WERI-Rb-1 (cell line): ENCODE data around the gene PRR5.
A peak's percentile ranks its signal among the peaks of the same experiment; 100 is the strongest.

Source experiments
- DNase-seq: peaks from one replicate; pipeline ENCODE4 v3.0.0-alpha.2; 2020
- H3K27ac ChIP-seq: fragments of 250-450 bp; sonication (Bioruptor Pico); 2 replicates; pipeline ENCODE4 v1.5.1; 2020; ENCODE audit warnings: mild to moderate bottlenecking, moderate library complexity
- H3K27me3 ChIP-seq: fragments of 250-450 bp; sonication (Bioruptor Pico); 2 replicates; pipeline ENCODE4 v1.5.1; 2021; ENCODE audit warnings: mild to moderate bottlenecking, low read depth, moderate library complexity; ENCODE audit not compliant: insufficient read depth, severe bottlenecking
- H3K36me3 ChIP-seq: fragments of 250-450 bp; sonication (Bioruptor Pico); 2 replicates; pipeline ENCODE4 v1.5.1; 2020; ENCODE audit warnings: mild to moderate bottlenecking, moderate library complexity
- H3K4me3 ChIP-seq: 2 replicates; pipeline ENCODE4 v1.5.1; 2011; ENCODE audit warnings: low read depth, mild to moderate bottlenecking, control low read depth, low read length
- H3K9me3 ChIP-seq: fragments of 250-450 bp; sonication (Bioruptor Pico); 2 replicates; pipeline ENCODE4 v1.5.1; 2021; ENCODE audit warnings: mild to moderate bottlenecking, moderate library complexity; ENCODE audit not compliant: severe bottlenecking
- CTCF ChIP-seq: IDR thresholded peaks from 2 replicates; pipeline ENCODE4 v1.5.1; 2011; ENCODE audit warnings: low read depth, mild to moderate bottlenecking, control low read depth, inconsistent platforms, low read length

The PRR5 gene

GRCh38 chr22:44685384-44686056 lies 16.5 kb upstream of the PRR5 start:
- no peak for TF ChIP-seq CTCF
- H3K27me3 ChIP-seq: no peaks in the 10 kb centered on the region
- H3K9me3 ChIP-seq: no peaks in the 10 kb centered on the region
- peak overlapping the region; percentile 48 for H3K27ac ChIP-seq
- H3K36me3 ChIP-seq: no peaks in the 10 kb centered on the region
- H3K4me3 ChIP-seq: peak overlapping the region; percentile 10
- DNase-seq: peak; percentile 82

- no peaks in the 10 kb centered on the region for H3K27me3 ChIP-seq
- no peak for TF ChIP-seq CTCF
- no peaks in the 10 kb centered on the region for H3K36me3 ChIP-seq
- H3K4me3 ChIP-seq: no peak overlapping the region
- DNase-seq: no peak
- H3K27ac ChIP-seq: no peak overlapping the region; the same call in 1 of the 2 replicates
- H3K9me3 ChIP-seq: no peaks in the 10 kb centered on the region
Measured at GRCh38 chr22:44686873-44687600, 15.0 kb upstream of the PRR5 start.

GRCh38 chr22:44689173-44689572 lies 12.8 kb upstream of the PRR5 start:
- no peaks in the 10 kb centered on the region for H3K9me3 ChIP-seq
- H3K36me3 ChIP-seq: no peaks in the 10 kb centered on the region
- no peak overlapping the region for H3K27ac ChIP-seq
- no peak for TF ChIP-seq CTCF
- DNase-seq: no peak
- H3K27me3 ChIP-seq: no peaks in the 10 kb centered on the region
- no peak overlapping the region for H3K4me3 ChIP-seq

- no peak for TF ChIP-seq CTCF
- Histone ChIP-seq H3K36me3 (no peaks in the 10 kb centered on the region), H3K27me3 (no peaks in the 10 kb centered on the region), H3K4me3 (no peak overlapping the region), H3K27ac (no peak overlapping the region), H3K9me3 (no peaks in the 10 kb centered on the region)
- no peak for DNase-seq
Measured at GRCh38 chr22:44689915-44690524, 12.0 kb upstream of the PRR5 start.

GRCh38 chr22:44691796-44692661 lies 10.0 kb upstream of the PRR5 start:
- Histone ChIP-seq H3K4me3 (no peak overlapping the region), H3K27ac (no peak overlapping the region), H3K27me3 (no peaks in the 10 kb centered on the region), H3K36me3 (no peaks in the 10 kb centered on the region), H3K9me3 (no peaks in the 10 kb centered on the region)
- no peak for DNase-seq
- TF ChIP-seq CTCF: no peak
